Chondrocyte (in vitro differentiated cells): ENCODE data around the gene EIF1B. TPM values are rescaled to one million over a fixed set of nuclear protein-coding genes. Genes with fewer than 3 reads are reported as not detected.

Source experiments
- DNase-seq: peaks from one replicate; pipeline ENCODE4 v3.0.0; 2021; ENCODE audit warnings: mixed read lengths, low spot score
- H3K27ac Mint-ChIP-seq: one replicate; pipeline ENCODE4 v1.8.0; 2021; ENCODE audit warnings: mild to moderate bottlenecking, moderate library complexity, mixed read lengths; ENCODE audit not compliant: unreplicated experiment
- H3K27me3 Mint-ChIP-seq: 2 replicates; pipeline ENCODE4 v1.8.0; 2021; ENCODE audit warnings: low read depth, mixed read lengths
- H3K36me3 Mint-ChIP-seq: 2 replicates; pipeline ENCODE4 v1.8.0; 2021; ENCODE audit warnings: low read depth, mixed read lengths
- H3K4me1 Mint-ChIP-seq: 2 replicates; pipeline ENCODE4 v1.8.0; 2021; ENCODE audit warnings: low read depth, mild to moderate bottlenecking, mixed read lengths
- H3K4me3 Mint-ChIP-seq: one replicate; pipeline ENCODE4 v1.8.0; 2021; ENCODE audit warnings: mild to moderate bottlenecking, moderate library complexity, mixed read lengths; ENCODE audit not compliant: unreplicated experiment
- H3K9me3 Mint-ChIP-seq: 2 replicates; pipeline ENCODE4 v1.8.0; 2021; ENCODE audit warnings: low read depth, mixed read lengths
- CTCF ChIP-seq: fragments of 200-600 bp; sonication (generic); IDR thresholded peaks from 2 replicates; pipeline ENCODE4 v1.5.0; 2021; ENCODE audit warnings: antibody characterized with exemption, mild to moderate bottlenecking, moderate library complexity
- total RNA-seq: library from RNA; stranded (reverse); gene quantifications from 3 replicates; pipeline ENCODE4 v1.2.1, GENCODE V29; 2021

EIF1B gene
- total RNA-seq, 1 donor from 2014 or later = 58.1 TPM

DNA sequence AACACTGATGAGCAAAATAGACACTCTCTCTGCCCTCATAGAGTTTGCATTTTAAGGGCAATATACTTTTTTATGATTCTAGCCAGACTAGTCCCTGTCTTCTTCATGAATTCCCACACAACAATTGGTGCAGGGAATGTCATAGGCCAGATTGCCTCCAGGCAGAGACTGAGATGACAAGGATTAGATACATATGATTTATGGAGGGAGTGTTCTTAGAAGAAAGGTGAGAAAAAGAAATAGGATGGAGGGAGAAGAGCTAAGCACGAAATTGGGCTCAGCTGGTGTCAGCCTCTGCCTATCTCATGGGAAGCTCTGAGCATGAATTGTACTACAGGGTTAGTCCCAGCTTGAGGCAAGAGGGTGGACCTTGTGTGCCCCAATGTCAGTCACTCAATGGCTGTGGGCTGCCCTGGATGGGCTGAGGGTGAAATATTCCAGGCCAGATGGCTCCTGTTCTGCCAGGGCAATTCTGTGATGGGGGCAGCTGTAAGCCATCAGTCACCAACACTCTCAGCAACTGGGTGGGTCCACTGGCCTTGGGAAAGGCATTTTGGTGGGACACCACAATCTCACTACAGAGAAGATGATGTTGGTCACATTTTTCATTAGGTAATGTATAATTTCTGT lies 31.1 kb downstream of the EIF1B start:
- Mint-ChIP-seq H3K9me3 (peaks cover 5% of the 10 kb centered on the region), H3K4me1 (no peaks in the 10 kb centered on the region), H3K36me3 (no peaks in the 10 kb centered on the region), H3K27me3 (peaks cover 3% of the 10 kb centered on the region), H3K4me3 (no peak overlapping the region), H3K27ac (no peak overlapping the region)
- no peak for DNase-seq
- no peak for TF ChIP-seq CTCF

GRCh38 chr3:40341671-40342070 lies 32.2 kb downstream of the EIF1B start:
- H3K4me1 Mint-ChIP-seq = no peaks in the 10 kb centered on the region
- H3K4me3 Mint-ChIP-seq = no peak overlapping the region
- peaks cover 3% of the 10 kb centered on the region for H3K27me3 Mint-ChIP-seq
- no peak for TF ChIP-seq CTCF
- no peak for DNase-seq
- H3K27ac Mint-ChIP-seq = no peak overlapping the region
- H3K9me3 Mint-ChIP-seq = peaks cover 7% of the 10 kb centered on the region
- no peaks in the 10 kb centered on the region for H3K36me3 Mint-ChIP-seq

DNA sequence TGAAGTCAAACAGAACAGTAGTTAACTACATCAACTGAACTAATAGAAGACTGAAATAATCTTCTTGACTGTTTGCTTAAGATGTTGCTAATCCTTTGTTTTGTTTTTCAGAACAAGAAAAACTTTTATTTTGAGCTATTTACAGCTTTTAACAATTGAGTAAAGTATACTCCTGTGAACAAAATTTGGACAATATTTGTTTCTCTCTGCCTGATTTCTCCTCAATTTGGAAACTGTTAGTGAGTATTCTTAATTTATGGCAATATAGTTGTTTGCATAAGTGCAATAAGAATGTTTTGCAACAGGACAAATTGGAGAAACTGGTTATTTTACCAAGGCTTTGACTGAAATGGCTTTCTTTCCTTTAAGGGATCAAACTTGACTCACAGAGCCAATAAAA lies 41.0 kb downstream of the EIF1B start:
- no peak for TF ChIP-seq CTCF
- no peak overlapping the region for H3K4me3 Mint-ChIP-seq
- H3K9me3 Mint-ChIP-seq = peaks cover 7% of the 10 kb centered on the region
- H3K4me1 Mint-ChIP-seq = no peaks in the 10 kb centered on the region
- H3K27ac Mint-ChIP-seq = no peak overlapping the region
- H3K27me3 Mint-ChIP-seq = peaks cover 15% of the 10 kb centered on the region
- no peak for DNase-seq
- H3K36me3 Mint-ChIP-seq = no peaks in the 10 kb centered on the region

GRCh38 chr3:40355410-40355809 lies 45.9 kb downstream of the EIF1B start:
- no peak for TF ChIP-seq CTCF
- H3K4me1 Mint-ChIP-seq = no peaks in the 10 kb centered on the region
- peaks cover 23% of the 10 kb centered on the region for H3K27me3 Mint-ChIP-seq

DNA sequence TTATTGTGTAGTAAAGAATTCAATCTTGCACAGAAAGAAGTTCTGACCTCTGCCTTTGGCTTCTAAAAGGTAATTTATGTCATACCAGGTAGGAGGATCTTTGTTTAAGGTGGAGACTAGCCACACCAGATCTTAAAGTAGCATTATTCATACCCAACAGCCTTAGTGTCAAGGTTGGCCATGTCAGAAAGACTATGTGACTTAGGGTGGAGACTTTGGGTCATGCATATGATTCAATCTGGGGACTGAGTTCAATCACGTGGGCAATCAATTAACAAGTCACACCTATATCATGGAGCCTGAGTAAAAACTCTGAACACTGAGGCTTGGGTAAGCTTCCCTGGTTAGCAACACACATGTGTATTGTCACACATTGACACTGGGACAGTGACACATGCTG lies 48.9 kb downstream of the EIF1B start:
- Mint-ChIP-seq H3K4me3 (no peak overlapping the region), H3K4me1 (no peaks in the 10 kb centered on the region), H3K9me3 (no peaks in the 10 kb centered on the region), H3K27me3 (peaks cover 24% of the 10 kb centered on the region), H3K27ac (no peak overlapping the region), H3K36me3 (no peaks in the 10 kb centered on the region)
- no peak for DNase-seq
- no peak for TF ChIP-seq CTCF

More at GRCh38 chr3:40355410-40355809, 45.9 kb downstream of the EIF1B start:
- Mint-ChIP-seq H3K9me3 (peaks cover 4% of the 10 kb centered on the region), H3K36me3 (no peaks in the 10 kb centered on the region), H3K27ac (no peak overlapping the region), H3K4me3 (no peak overlapping the region)
- no peak for DNase-seq

Other genes starting within 250 kb of the EIF1B start
- 0.15 TPM in 1 of 3 replicates, not detected in the others for gene ENTPD3, start 77.5 kb downstream of the EIF1B start, total RNA-seq
- gene RPL14, start 147.6 kb downstream of the EIF1B start, total RNA-seq = 1,107 to 1,188 TPM (median 1,159 TPM) in 3 replicates
- gene ZNF619, start 167.4 kb downstream of the EIF1B start, total RNA-seq = 3.3 to 5.5 TPM (median 3.7 TPM) in 3 replicates
- 1.1 to 2.3 TPM (median 2.0 TPM) in 3 replicates for gene ZNF620, start 196.3 kb downstream of the EIF1B start, total RNA-seq
- gene ZNF621, start 215.3 kb downstream of the EIF1B start, total RNA-seq = 25.3 to 27.0 TPM (median 26.0 TPM) in 3 replicates